Measurements from ENCODE around the gene IGSF8. TPM values are rescaled to one million over a fixed set of nuclear protein-coding genes. Genes with fewer than 3 reads are reported as not detected.

The IGSF8 gene
- total and polyA plus RNA-seq, 2 of the 8 experiments (the other 6 are each of a cell fraction or from before 2014, with no cell fraction given): 69.6 to 132 TPM

- no peak for TF ChIP-seq CHD7 (IDR thresholded peaks at IDR 0.05; ENCODE audit: insufficient replicate concordance, low read length)
- no peak for TF ChIP-seq SUZ12 (IDR thresholded peaks at IDR 0.05; ENCODE audit: low read length)
- TF ChIP-seq EZH2 (IDR thresholded peaks at IDR 0.05; ENCODE audit: low read depth, low read length, severe bottlenecking): no peak
- no peak for TF ChIP-seq TAF1 (IDR thresholded peaks at IDR 0.05; ENCODE audit: low read depth, low read length)
- TF ChIP-seq YY1 (IDR thresholded peaks at IDR 0.05; ENCODE audit: low read depth, low read length): no peak
- TF ChIP-seq TAF7 (optimal IDR thresholded peaks at IDR 0.05; ENCODE audit: borderline replicate concordance, low read depth, low read length): no peak
- no peak for TF ChIP-seq EGR1 (IDR thresholded peaks at IDR 0.05; ENCODE audit: borderline replicate concordance, low read depth, low read length)
- TF ChIP-seq CREB1 (IDR thresholded peaks at IDR 0.05): peak; percentile 87
- no peak for TF ChIP-seq SIRT6 (IDR thresholded peaks at IDR 0.05; ENCODE audit: low read length)
- TF ChIP-seq POLR2AphosphoS5 (IDR thresholded peaks at IDR 0.05; ENCODE audit: low read depth, low read length): no peak
These were observed 12.5 kb downstream of the IGSF8 start (continued) for GRCh38 chr1:160085686-160086455.

Measured in H1 (cell line).